Breast epithelium (tissue), 3 donors: ENCODE results near the gene ICAM4.

Experiments used
- POLR2A ChIP-seq: fragments of 450-650 bp; IDR thresholded peaks from one replicate; pipeline ENCODE4 v1.6.1; 2016; ENCODE audit warnings: antibody characterized with exemption, mild to moderate bottlenecking, moderate library complexity
- POLR2AphosphoS5 ChIP-seq, 3 donors: sonication (generic); formaldehyde crosslinking; IDR thresholded peaks; one replicate each; pipeline ENCODE4 v1.6.1; 2017; ENCODE audit warnings: antibody characterized with exemption in 3 of 3
- TF ChIP-seq, protein P1 (sequence below), 3 donors: fragments of 450-650 bp; IDR thresholded peaks; one replicate each; pipeline ENCODE4 v1.5.1; 2016 to 2017; ENCODE audit warnings: antibody characterized with exemption in 3 of 3, mild to moderate bottlenecking in 3 of 3, moderate library complexity in 3 of 3

DNA sequence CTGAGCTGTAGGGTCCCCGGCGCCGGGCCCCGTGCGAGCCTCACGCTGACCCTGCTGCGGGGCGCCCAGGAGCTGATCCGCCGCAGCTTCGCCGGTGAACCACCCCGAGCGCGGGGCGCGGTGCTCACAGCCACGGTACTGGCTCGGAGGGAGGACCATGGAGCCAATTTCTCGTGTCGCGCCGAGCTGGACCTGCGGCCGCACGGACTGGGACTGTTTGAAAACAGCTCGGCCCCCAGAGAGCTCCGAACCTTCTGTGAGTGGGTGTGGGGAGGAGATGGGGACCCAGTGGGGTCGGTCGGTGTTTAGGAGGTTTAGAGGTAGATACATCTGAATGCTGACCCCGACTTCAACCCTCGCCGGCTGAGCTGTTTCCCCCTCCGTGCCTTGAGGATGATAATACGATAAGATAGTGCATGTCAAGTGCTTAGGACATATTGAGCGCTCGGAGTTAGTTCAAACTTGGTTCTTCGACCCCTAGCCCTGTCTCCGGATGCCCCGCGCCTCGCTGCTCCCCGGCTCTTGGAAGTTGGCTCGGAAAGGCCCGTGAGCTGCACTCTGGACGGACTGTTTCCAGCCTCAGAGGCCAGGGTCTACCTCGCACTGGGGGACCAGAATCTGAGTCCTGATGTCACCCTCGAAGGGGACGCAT lies 4.9 kb downstream of the ICAM4 start:
- TF ChIP-seq POLR2AphosphoS5 (IDR thresholded peaks at IDR 0.05): no peak
- TF ChIP-seq, protein P1, sequence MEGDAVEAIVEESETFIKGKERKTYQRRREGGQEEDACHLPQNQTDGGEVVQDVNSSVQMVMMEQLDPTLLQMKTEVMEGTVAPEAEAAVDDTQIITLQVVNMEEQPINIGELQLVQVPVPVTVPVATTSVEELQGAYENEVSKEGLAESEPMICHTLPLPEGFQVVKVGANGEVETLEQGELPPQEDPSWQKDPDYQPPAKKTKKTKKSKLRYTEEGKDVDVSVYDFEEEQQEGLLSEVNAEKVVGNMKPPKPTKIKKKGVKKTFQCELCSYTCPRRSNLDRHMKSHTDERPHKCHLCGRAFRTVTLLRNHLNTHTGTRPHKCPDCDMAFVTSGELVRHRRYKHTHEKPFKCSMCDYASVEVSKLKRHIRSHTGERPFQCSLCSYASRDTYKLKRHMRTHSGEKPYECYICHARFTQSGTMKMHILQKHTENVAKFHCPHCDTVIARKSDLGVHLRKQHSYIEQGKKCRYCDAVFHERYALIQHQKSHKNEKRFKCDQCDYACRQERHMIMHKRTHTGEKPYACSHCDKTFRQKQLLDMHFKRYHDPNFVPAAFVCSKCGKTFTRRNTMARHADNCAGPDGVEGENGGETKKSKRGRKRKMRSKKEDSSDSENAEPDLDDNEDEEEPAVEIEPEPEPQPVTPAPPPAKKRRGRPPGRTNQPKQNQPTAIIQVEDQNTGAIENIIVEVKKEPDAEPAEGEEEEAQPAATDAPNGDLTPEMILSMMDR (IDR thresholded peaks at IDR 0.05): no peak
- TF ChIP-seq POLR2A: no peak
